Cardiac muscle cell (in vitro differentiated cells and primary cell): ENCODE measurements around the gene LST1. TPM values are rescaled to one million over a fixed set of nuclear protein-coding genes. Genes with fewer than 3 reads are reported as not detected.

Experiments used
- DNase-seq, 2 donors: peaks; one replicate each; pipeline versions ENCODE4 v3.0.0 to v3.0.0-alpha.2; 2010 to 2017; ENCODE audit warnings: low read depth in 1 of 2, low spot score in 1 of 2
- H3K27ac ChIP-seq: fragments of 200-600 bp; sonication (generic); 2 replicates; pipeline ENCODE4 v1.5.1; 2016
- H3K27me3 ChIP-seq: fragments of 200-600 bp; sonication (generic); 2 replicates; pipeline ENCODE4 v1.6.0; 2016; ENCODE audit warnings: control low read depth
- H3K36me3 ChIP-seq: fragments of 200-600 bp; sonication (generic); 2 replicates; pipeline ENCODE4 v1.5.1; 2016; ENCODE audit warnings: control low read depth
- H3K4me1 ChIP-seq: fragments of 200-600 bp; sonication (generic); 2 replicates; pipeline ENCODE4 v1.8.1; 2017; ENCODE audit warnings: low read depth, mild to moderate bottlenecking, mixed run types
- H3K4me3 ChIP-seq: fragments of 200-600 bp; sonication (generic); 2 replicates; pipeline ENCODE4 v1.5.1; 2016; ENCODE audit warnings: mild to moderate bottlenecking
- H3K9me3 ChIP-seq: fragments of 200-600 bp; sonication (generic); 2 replicates; pipeline ENCODE4 v1.5.1; 2017; ENCODE audit warnings: low read depth, mild to moderate bottlenecking, control low read depth
- polyA plus RNA-seq: library from polyadenylated mRNA; unstranded; fragments of >200 nt; fragmentation: Nextera tagmentation; extraction: Ambion mirVana; gene quantifications from 2 replicates; pipeline ENCODE4 v1.2.1, GENCODE V29; 2016
- total RNA-seq: library from RNA; depleted of rRNA; stranded (reverse); fragments of >200 nt; gene quantifications from 2 replicates; pipeline ENCODE4 v1.2.3, GENCODE V29; 2016
- TF ChIP-seq, protein P1 (sequence below): IDR thresholded peaks from 2 replicates; pipeline ENCODE4 v1.5.1; 2012; ENCODE audit warnings: low read depth, mild to moderate bottlenecking, low read length

Gene LST1
- total and polyA plus RNA-seq, 2 experiments from 2014 or later = not detected

DNA sequence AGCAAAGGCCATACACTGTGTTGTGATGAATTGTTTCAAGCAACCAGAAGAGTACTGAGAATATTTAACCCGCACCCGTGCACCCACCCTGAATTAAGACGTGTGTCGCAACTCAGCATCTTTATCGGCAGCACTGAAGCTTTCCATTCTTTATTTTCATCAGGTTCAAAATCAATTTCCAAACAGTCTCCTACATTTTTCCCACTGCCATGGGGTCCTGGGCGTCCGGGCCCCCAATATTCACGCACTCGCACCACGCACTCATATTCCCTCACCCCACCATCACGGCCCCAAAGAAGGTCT, 5.7 kb upstream of the LST1 start:
- TF ChIP-seq, protein P1, sequence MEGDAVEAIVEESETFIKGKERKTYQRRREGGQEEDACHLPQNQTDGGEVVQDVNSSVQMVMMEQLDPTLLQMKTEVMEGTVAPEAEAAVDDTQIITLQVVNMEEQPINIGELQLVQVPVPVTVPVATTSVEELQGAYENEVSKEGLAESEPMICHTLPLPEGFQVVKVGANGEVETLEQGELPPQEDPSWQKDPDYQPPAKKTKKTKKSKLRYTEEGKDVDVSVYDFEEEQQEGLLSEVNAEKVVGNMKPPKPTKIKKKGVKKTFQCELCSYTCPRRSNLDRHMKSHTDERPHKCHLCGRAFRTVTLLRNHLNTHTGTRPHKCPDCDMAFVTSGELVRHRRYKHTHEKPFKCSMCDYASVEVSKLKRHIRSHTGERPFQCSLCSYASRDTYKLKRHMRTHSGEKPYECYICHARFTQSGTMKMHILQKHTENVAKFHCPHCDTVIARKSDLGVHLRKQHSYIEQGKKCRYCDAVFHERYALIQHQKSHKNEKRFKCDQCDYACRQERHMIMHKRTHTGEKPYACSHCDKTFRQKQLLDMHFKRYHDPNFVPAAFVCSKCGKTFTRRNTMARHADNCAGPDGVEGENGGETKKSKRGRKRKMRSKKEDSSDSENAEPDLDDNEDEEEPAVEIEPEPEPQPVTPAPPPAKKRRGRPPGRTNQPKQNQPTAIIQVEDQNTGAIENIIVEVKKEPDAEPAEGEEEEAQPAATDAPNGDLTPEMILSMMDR = no peak
- Histone ChIP-seq H3K27ac (no peak overlapping the region), H3K4me1 (peaks cover 3% of the 10 kb centered on the region), H3K9me3 (no peaks in the 10 kb centered on the region), H3K36me3 (no peaks in the 10 kb centered on the region), H3K4me3 (peak overlapping the region; percentile 54), H3K27me3 (no peaks in the 10 kb centered on the region)
- no peak for DNase-seq

DNA sequence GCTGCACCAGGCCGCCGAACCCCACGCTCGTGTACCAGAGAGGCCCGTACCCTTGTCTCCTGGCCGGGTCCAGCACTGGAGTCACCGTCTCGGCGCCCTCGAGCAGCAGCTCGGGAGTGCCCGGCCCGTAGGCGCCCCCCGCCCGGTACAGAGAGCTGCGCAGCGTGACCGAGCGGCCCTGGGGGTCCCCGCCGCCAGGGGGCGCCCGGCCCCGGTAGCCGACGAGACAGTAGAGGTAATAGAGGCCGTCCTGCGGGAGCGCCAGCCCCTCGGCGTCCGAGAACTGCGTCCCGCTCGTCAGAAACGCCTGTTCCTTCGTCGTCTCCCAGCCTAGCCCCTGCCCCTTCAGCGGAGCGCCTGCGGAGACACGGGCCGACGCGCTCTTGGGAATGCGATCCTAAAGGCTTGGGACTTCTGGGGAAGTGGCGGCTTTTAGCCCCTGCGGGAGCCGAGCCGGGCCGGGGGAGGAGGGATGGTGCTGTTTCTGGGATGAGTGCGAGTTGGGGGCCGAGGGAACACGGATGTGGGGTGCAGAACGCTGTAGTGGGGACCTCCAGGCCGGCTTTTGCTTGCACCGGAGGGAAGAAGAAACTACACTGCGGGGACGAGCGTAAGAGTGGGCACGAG, 5.2 kb upstream of the LST1 start:
- H3K9me3 ChIP-seq = no peaks in the 10 kb centered on the region
- no peaks in the 10 kb centered on the region for H3K36me3 ChIP-seq
- peak overlapping the region; percentile 64 for H3K27ac ChIP-seq
- H3K4me1 ChIP-seq = peaks cover 3% of the 10 kb centered on the region
- H3K27me3 ChIP-seq = no peaks in the 10 kb centered on the region
- H3K4me3 ChIP-seq = peak overlapping the region; percentile 54
- TF ChIP-seq, protein P1 = peak; percentile 96
- DNase-seq = peak; percentile 86 to 92

DNA sequence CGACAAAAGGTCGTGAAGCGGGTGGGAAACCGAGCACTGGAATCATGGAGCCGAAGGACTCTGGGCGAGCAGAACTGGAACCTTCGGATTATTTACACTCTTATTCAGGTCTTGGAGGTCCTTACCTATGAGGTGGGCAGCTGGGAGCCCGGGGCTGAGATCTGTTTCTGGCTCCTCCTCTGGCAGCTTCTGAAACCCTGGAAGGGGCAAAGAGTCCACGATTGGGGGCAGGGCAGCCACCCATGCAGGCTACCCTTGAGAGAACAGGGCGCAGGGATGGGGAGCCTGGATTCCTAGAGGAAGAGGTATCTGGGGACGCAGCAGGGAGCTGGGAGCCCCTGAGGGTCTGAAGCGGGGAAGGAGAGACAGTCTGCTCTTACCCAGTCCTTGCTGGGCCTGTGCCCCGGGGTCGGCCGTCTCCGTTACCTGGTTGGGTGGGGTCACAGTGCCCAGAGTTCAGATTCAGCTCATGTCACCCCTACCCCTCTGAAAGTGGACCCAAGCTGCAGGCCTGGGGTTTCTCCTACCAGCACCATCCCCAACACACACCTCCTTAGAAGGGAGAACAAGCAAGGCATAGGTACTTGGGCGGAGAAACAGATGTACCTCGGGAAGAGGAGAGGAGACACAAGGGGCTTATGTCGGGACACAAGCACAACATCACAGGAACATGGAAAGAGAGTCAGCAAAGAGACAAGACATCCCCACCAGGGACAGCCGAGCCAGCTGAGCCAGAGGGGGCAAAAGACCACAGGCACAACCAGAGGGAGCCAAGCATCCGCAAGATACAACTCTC, 4.4 kb upstream of the LST1 start:
- H3K36me3 ChIP-seq = no peaks in the 10 kb centered on the region
- H3K4me1 ChIP-seq = peaks cover 3% of the 10 kb centered on the region
- H3K27ac ChIP-seq = peak overlapping the region; percentile 64
- H3K9me3 ChIP-seq = no peaks in the 10 kb centered on the region
- peak in 1 of 2 donors; percentile 34 for DNase-seq
- no peaks in the 10 kb centered on the region for H3K27me3 ChIP-seq
- H3K4me3 ChIP-seq = peak overlapping the region; percentile 54
- TF ChIP-seq, protein P1 = no peak

DNA sequence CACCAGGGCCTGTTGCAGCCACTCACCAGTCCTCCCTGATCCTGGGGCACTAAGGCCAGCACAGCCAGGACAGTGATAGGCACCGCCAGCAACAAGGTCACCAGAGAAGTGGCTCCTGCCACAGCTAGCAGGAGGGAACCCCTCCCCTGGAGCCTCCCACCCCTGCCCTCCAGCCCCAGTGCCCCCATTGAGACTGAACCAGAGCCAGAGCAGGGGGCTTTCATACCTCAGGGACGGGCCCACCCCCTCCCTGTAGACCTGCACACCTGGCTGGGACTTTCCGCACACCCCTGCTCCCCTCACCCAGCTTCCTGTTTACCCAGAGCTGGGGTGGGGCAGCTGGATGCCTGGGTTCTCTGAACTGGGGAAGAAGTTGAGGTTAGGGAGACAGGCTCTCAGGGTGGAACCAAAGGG, 3.8 kb upstream of the LST1 start, which contains the start of gene LTB:
Gene LTB (minus strand): TSS at position 195 of the 414 bp plus-strand sequence. CDS start 7 bp downstream, at position 188.
- TF ChIP-seq, protein P1 = no peak
- H3K9me3 ChIP-seq = no peaks in the 10 kb centered on the region
- H3K36me3 ChIP-seq = no peaks in the 10 kb centered on the region
- H3K4me1 ChIP-seq = peaks cover 3% of the 10 kb centered on the region
- peak within 1 kb of the TSS; percentile 54 for H3K4me3 ChIP-seq
- no peak for DNase-seq
- peak within 1 kb of the TSS; percentile 64 for H3K27ac ChIP-seq
- no peaks in the 10 kb centered on the region for H3K27me3 ChIP-seq

DNA sequence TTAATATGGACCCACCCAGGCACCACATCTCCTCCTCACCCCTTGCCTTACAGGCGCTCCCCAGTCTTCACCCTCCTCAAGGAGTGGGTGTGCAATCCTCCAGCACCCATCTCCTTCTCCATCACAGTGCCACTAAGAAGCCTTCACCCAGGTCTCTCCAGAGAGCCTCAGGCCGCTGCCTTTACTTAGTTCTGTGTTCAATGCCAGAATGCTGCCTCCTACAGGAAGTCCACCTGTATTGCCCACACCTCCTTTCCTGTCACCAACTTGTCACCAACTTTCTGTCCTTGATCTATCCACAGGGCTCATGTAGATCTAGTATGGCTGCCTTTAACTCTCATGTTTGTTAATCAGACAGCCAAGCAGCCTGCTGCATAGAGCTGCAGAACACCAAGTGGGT, 586 bp upstream of the LST1 start:
- Histone ChIP-seq H3K36me3 (no peaks in the 10 kb centered on the region), H3K4me1 (peaks cover 3% of the 10 kb centered on the region), H3K27me3 (no peaks in the 10 kb centered on the region), H3K4me3 (no peak overlapping the region), H3K9me3 (no peaks in the 10 kb centered on the region), H3K27ac (no peak overlapping the region)
- no peak for DNase-seq
- TF ChIP-seq, protein P1 = peak; percentile 16
